Sciatic nerve (tissue), 2 donors: ENCODE results near the gene TNS1. TPM values are rescaled to one million over a fixed set of nuclear protein-coding genes. Genes with fewer than 3 reads are reported as not detected.
A peak's percentile ranks its signal among the peaks of the same experiment; 100 is the strongest.
"Not testable (repeated sequence)": the region's sequence is repeated elsewhere in the genome, so short reads cannot be mapped to it uniquely, and the experiment has no call there.

ENCODE experiments used
- ATAC-seq: fragments of 200-7000 bp; cut with Tn5 transposase; one replicate; pipeline ENCODE4 v1.9.1; 2020; ENCODE audit warnings: mild to moderate bottlenecking, moderate library complexity
- DNase-seq: peaks from one replicate; pipeline ENCODE4 v3.0.0-alpha.2; 2020; ENCODE audit warnings: low spot score
- intact Hi-C: fragments of 100-400 bp; cut with DNase I; formaldehyde crosslinking; loops from one replicate; pipeline ENCODE4 v1.14.2; 2022
- total RNA-seq: library from RNA; stranded (reverse); fragmentation: NEBNext Ultra II Directional; extraction: Animal tissue kit (Norgen Biotek cat#: 25700); gene quantifications from one replicate; pipeline ENCODE4 v1.2.1, GENCODE V29; 2021
- donor health status: DM: no; HTN: no; CAD: no.
- donor health status: DM: no; HTN: no; CAD: no.

TNS1 gene
- total RNA-seq, 1 donor from 2014 or later = 703 TPM

DNA sequence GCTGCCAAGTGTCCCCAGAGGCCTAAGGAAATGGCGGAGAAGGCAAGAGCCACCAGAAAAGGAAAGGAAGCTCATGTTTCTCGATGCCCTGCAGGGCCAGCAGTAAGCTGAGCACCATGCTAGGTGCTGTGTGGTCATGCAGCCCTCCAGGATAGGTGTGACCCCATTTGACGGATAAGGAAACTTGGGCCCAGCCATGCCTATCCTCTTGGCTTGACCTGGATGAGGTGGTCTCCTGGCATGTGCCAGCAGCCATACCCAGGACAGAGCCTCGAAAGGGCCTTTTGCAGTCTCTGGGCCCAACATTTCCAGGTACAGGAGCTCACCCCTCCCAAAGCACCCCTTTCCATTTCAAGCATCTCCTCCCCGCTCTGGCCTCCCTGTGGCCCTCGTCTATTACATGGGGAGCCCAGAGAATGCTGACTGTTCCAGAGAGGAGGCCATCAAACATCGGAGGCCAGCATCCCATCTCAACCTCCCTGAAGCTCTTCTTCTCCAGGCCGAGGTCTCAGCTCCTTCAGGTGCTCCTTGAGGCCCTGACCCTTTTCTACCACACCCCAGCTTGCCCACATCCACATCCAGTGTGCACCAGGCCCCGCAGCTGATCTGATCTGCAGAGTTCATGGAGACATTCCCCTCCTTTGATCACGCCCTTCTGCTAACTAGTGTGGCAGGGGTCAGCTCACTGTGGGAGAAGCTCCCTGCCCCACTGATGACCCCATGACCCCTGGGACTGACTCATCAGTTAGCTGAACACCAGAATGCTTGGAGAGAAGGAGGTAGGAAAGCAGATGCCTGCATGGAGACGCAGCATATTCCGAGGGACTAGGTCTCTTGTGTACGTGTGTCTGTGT lies 208.4 kb downstream of the TNS1 start:
- intact Hi-C loops = no loop called here
- no peak for DNase-seq
- ATAC-seq = no peak

DNA sequence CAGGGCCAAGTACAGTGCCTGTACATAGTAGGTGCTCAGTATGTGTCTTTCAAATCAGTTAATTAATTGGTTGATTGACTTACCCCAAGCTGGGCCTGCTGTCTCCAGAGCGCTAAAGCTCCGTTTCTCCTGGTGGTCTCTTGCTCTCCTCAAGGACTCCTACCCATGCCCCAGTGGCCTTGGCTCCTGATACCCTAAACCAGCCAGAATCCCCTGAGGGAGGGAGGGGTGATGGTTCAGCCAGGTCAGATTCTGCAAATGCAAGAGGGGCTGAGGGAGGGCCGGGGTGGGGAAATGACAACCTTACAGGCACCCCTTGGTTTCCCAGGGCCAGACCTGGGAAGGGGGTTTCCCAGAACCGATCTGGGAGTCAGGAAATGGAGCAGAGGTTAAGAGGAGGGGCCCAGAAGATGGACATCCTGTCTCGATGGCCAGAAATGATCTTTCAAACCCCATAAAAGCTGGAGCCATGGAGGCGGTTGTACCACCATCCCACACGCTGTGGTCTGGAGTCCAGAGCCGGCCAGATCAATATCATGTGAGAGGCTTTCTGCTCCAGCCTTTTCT lies 209.1 kb downstream of the TNS1 start:
- no peak for DNase-seq
- intact Hi-C loops = no loop called here
- ATAC-seq = no peak

DNA sequence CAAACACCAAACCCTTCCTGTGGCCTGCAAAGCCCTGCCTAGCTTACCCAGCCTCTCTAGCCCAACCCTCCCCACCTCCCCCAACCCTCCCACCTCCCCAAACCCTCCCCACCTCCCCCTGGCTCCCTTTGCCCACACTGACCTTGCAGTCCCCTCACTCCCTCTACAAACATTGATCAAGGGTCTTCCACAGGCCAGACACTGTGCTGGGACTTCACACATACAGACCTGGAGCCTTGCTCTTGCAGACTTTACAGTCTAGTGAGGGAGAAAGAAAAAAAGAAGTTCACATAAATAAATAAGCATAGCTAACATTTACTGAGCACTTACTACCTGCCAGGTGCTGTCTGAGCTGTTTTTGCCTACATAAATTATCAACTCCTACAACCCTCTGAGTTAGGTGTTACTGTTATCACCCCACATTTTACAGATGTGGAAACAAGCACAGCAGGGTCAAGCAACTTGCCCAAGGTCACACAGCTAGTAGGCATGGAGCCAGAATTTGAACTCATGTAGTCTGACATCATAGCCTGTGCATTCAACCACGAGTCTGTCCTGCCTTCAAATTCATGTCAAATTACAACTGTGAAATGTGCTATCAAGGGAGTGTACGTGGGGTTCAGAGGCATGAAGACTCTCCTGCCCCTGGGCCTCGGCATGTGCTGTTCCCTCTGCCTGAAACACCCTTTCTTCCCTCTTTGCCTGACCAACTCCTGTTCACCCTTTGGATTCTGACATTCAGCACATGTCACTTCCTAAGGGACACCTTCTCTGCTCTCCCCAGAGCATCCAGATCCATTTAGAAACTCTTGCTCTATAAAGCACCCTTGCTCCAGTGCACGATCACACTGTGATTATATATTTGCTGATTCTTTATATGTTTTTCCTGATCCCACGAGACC lies 209.9 kb downstream of the TNS1 start:
- intact Hi-C loops = no loop called here
- DNase-seq (no peak), ATAC-seq (no peak)

DNA sequence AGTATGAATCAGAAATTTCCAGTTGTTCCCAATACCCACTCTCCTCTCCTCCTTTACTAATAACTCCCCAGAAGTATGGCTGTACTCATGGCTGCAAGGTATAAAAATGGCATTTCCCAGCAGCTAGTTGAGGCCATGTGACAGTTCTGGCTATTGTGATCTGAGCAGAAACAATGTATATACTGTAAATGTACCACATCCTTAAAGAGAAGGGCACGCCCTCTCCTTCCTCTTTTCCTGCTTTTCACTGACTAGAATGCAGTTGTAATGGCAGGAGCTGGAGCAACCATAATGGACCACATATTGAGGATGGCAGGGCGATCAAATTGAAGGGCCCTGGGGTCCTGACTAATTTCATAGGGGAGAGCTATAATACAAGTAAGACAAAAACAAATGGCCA lies 211.2 kb downstream of the TNS1 start:
- DNase-seq (no peak), ATAC-seq (no peak)
- intact Hi-C loops = no loop called here

DNA sequence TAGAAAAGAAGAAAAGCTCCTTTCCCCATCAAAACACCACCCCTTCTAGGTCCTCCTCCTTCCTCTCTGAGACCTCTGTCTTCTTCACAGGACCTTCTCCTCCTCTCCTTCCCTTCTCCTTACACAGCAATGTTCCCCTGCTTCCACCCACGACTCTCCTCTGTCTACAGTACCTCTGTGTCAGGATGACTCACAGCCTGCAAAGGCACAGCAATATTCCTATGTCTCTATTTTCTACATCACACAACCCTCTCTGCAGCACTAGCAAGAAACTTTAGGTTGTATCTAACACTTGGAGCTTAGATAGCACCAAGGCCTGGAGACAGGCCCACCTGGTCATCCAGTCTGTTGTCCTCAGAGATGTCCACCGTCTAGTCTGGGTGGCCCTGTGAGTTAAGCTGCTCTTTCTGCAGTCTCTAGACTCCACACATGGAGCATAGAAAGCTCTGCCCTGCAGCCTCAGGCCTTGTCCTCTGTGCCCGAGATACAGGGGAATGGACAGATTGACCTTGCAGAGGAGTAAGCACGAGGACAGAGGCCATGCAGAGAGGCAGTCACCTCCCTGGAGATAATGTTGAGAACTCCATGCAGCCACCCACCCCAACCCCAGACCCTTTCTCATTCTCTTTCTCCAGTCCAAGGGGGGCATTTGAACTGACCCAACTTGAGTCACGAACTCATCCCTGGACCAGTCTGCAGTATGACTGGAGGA lies 212.0 kb downstream of the TNS1 start:
- intact Hi-C loops = no loop called here
- no peak for ATAC-seq

DNA sequence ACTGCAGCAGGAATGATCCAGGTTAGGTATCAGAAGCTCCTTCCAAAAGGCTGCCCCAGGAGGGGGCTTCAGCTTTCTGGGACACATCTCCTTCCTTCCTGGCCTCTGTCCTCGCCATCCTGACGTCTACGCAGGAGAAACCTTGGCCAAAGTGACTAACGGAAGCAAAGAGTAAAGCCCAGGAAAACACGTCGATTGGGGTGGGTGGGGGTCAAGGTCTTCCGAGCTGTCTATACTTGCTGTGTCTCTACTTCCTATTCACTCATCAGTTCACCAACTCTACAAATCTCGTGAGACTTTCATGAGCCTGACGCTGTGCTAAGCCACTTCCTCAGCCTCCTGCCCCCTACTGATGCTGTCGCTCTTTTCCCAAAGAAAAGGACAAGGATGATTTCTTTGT lies 212.6 kb downstream of the TNS1 start:
- intact Hi-C loops = no loop called here
- peak; percentile 44 for ATAC-seq
- DNase-seq = no peak

More for the DNA sequence above, 212.0 kb downstream of the TNS1 start:
- DNase-seq = no peak

DNA sequence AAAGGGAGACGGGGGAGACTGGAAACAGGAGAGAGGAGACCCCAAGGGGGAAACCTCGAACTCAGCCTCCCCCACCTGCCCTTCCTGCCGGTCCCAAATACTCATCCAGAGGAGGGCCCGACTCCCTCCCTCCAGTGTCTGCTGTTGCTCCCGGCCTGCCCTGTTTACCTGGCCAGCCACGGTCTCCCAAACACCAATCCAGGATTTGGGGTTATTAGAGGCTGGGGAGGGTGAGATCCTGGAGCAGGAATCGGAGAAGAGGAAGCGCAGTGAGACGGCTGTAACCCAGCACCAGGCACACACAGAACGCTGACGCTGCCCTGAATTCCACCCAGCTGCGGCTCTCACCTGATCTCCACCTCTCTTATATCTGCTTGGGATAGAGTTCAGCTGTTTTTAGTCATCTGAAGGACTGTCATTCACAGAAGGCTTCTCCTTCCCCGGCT lies 213.0 kb downstream of the TNS1 start:
- ATAC-seq = peak; percentile 6
- intact Hi-C loops = loop anchor here (5.0 kb wide), 2 partner anchors 98 to 203 kb away; no protein-coding TSS in a partner anchor
- DNase-seq = no peak

DNA sequence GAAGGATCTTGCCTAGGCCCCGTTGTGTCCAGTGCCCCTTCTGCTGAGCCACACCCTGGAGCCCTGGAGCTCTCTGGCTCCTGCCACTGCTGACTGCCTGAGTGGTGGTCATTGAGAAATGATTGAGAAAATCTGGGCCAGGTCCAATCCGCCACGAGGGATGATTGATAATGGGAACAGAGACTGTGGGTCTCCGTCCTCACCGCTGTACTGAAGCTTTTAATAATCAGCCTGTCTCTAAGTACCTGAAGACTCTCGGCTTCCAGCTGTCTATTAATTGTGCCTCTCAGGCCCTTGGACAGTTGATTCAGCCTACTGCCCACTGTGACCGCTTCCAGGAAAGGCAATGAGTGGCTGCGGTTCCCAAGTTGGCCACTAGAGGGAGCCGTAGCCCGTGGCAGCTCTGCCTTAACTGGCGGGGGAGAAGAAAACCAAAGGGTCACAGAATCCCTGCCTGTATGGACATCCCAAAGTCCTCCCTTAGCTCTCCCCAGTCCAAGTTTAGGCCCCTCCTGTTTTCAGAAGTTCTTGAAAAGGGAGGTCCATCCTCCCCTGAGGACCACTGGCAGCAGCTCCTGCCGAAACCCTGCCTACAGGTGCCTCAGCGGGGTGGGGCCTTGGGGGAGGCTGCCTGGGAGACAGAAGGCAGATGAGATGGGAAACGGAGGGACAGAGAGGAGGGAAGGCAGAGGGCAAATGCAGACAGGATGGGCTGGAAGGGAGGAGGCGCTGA lies 213.6 kb downstream of the TNS1 start:
- ATAC-seq (peak; percentile 71), DNase-seq (peak; percentile 93)
- intact Hi-C loops = loop anchor here (5.0 kb wide), 2 partner anchors 98 to 203 kb away; no protein-coding TSS in a partner anchor

DNA sequence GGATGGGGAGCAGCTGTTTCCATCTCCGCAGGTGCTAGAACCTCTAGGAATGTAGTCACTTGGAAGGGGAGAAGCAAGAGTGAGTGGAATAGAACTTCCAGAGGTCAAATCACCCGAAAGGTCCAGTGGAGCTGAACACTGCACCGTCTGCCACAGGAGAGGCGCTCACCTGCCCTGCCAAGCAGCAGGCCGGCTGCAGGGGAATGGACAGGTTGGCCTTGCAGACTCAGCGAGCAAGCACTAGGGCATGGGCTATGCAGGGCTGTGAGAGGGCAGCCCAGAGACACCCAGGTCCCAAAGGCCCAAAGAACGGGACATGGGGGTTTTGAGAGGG lies 214.2 kb downstream of the TNS1 start:
- ATAC-seq = no peak
- DNase-seq = no peak
- intact Hi-C loops = loop anchor here (5.0 kb wide), 2 partner anchors 99 to 204 kb away; no protein-coding TSS in a partner anchor

DNA sequence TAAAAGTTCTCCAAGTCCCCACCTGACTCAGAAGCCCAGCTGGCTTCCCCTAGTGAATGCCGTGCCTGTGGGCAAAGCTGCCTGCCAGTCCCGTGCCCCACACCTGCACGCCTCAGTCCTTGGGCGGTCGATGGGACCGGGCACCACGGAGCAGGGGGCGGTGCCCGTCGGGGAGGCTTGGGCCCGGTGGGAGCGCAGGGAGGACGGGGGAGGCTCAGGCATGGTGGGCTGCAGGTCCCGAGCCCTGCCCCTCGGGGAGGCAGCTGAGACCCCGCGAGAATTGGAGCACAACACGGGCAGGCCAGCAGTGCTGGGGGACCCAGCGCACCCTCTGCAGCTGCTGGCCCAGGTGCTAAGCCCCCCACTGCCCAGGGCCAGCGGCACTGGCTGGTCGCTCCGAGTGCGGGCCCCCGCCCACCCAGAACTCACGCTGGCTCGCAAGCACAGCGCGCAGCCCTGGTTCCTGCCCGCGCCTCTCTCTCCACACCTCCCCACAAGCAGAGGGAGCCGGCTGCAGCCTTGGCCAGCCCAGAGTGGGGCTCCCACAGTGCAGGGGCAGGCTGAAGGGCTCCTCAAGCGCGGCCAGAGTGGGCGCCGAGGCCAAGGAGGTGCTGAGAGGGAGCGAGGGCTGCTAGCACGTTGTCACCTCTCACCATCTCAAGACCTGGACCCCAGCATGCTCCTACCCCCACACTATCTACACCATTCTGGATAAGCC lies 215.5 kb downstream of the TNS1 start:
- ATAC-seq (no peak), DNase-seq (no peak)
- intact Hi-C loops = loop anchor here (5.0 kb wide), 2 partner anchors 100 to 205 kb away; no protein-coding TSS in a partner anchor

DNA sequence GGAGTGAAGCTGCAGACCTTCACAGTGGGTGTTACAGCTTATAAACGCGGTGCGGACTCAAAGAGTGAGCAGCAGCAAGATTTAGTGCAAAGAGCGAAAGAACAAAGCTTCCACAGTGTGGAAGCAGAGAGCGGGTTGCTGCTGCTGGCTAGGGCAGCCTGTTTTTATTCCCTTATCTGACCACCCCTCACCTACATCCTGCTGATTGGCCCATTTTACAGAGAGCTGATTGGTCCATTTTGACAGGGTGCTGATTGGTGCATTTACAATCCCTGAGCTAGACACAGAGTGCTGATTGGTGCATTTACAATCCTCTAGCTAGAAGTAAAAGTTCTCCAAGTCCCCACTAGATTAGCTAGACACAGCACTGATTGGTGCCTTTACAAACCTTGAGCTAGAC lies 216.2 kb downstream of the TNS1 start:
- ATAC-seq, DNase-seq: not testable (repeated sequence)
- intact Hi-C loops = loop anchor here (5.0 kb wide), 2 partner anchors 101 to 206 kb away; no protein-coding TSS in a partner anchor

DNA sequence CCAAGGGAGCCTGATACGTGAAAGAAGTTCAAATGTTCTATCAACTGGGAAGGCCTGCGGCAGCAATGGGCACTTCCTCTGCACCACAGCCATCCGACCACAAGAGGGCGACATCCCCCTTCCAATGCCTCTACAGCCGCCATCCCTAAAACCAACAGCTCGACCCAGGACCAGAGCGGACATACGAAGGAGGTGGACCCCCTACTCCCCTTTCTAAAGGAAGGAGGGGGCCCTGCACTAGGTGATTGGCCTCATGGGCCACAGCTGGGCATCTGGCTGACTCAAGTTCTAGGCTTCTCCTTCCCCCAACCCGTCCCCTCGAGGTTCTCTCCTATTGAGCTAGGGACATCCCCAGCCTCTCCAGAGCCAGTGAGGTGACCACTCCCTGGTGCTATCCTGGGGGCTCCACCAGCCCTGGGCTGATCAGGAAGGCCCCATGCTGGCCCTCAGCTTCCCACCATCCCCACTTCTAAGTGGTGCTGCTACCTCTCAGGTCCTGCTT lies 217.2 kb downstream of the TNS1 start:
- DNase-seq = peak; percentile 92
- peak; percentile 85 for ATAC-seq
- intact Hi-C loops = loop anchor here (2.0 to 5.0 kb wide), 3 partner anchors 102 to 285 kb away; no protein-coding TSS in a partner anchor

DNA sequence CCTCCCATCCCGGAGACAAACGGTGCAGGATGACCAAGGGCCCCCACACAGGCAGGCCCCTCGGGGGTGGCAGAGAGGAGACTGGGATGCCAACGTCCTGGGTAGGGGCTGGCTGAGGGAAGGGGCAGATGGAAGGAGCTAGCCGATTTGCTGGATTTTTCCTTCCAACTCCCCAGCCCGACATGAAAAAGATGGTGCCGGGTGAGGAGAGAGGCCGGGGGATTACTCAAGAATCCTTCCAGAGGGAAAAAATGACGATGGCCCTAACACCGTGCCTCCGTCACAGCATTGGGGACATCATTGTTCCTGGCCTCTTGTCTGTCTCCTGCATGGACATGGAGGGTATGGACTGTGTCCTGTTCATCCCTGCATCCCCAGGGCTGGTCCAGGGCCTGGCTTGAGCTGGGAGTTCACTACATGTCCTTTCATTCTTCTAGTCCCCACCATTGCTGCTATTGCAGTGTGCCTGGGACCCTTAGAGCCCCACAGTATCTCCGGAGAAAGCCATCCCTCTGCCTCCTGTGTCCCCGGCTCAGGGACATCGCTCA lies 217.7 kb downstream of the TNS1 start:
- peak; percentile 42 for ATAC-seq
- no peak for DNase-seq
- intact Hi-C loops = loop anchor here (2.0 to 5.0 kb wide), 3 partner anchors 102 to 286 kb away; no protein-coding TSS in a partner anchor

DNA sequence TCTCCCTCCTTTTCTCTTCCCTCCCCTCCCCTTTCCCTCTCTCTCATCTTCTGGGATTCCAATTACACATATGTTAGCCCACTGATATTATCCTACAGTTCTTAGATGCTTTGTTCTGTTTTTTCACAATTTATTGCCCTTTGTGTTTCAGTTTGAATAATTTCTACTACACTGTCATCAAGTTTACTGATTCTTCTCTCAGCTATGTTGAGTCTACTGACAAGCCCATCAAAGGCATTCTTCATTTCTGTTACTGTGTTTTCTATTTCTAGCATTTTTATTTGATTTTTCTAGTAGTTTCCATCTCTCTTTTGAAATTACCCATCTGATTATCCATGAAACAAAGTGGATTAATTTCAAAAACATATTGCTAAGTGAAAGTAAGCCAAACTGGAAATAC lies 219.6 kb downstream of the TNS1 start:
- no peak for ATAC-seq
- intact Hi-C loops = no loop called here
- no peak for DNase-seq

DNA sequence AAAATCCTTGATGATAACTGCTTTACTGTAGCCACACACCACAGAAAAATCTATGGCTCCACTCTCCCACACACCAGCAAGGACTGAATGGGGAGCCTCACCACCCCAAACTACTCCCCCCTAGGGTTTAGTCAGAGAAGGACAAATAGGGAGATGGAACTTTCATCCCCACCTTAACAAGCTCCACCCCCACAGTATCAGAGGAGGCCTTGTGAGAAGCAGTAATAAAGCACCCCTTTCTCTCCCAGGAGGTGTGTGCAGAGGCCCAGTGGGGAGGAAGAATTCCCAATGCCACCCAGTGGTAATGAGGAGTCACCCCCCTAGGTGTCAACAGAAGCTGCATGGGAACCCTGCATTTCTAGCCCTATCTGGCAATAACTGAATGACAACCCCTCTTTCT lies 224.9 kb downstream of the TNS1 start:
- intact Hi-C loops = no loop called here
- ATAC-seq (peak; percentile 32), DNase-seq (no peak)

DNA sequence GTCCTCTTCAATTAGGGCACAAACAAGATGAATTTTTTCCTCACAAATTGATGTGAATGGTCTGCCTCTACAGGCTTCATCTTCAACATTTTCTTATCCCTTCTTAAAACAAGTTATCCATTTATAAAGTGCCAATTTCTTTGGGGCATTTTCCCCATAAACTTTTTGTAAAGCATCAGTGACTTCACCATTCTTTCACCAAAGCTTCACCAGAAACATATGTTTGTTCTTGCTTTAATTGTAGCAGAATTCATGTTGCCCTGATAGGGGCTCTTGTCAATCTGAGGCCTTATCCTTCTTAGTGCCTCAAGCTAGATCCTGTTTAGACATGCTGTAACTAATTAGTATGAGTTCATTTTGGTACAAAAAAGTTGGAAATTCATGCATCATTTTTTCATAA lies 226.2 kb downstream of the TNS1 start:
- DNase-seq (no peak), ATAC-seq (no peak)
- intact Hi-C loops = no loop called here
